Heart right ventricle (tissue), 16 donors: ENCODE measurements around the gene WASL. TPM values are rescaled to one million over a fixed set of nuclear protein-coding genes. Genes with fewer than 3 reads are reported as not detected.

ENCODE experiments used
- ATAC-seq, 8 donors: fragments of 200-7000 bp; cut with Tn5 transposase; one replicate each; pipeline ENCODE4 v1.9.1; 2020; ENCODE audit warnings: mild to moderate bottlenecking in 8 of 8, moderate library complexity in 8 of 8, moderate number of reproducible peaks in 1 of 8
- DNase-seq, 2 donors: peaks; one replicate each; pipeline ENCODE4 v3.0.0-alpha.2; 2020
- H3K27ac ChIP-seq, 10 donors: fragments of 200-600 bp; sonication (generic) in 2 of 10; one replicate each; pipeline versions ENCODE4 v1.5.0 to v1.8.0; 2020 to 2022; ENCODE audit warnings: mild to moderate bottlenecking in 3 of 10
- H3K27me3 ChIP-seq, 7 donors: fragments of 200-600 bp; one replicate each; pipeline ENCODE4 v1.8.0; 2021 to 2022; ENCODE audit warnings: mild to moderate bottlenecking in 2 of 7
- H3K36me3 ChIP-seq, 9 donors: fragments of 200-600 bp; sonication (generic) in 1 of 9; one replicate each; pipeline versions ENCODE4 v1.5.0 to v1.8.0; 2020 to 2022; ENCODE audit warnings: mild to moderate bottlenecking in 2 of 9
- H3K4me1 ChIP-seq, 9 donors: fragments of 200-600 bp; sonication (generic) in 1 of 9; one replicate each; pipeline versions ENCODE4 v1.5.0 to v1.8.0; 2020 to 2022; ENCODE audit warnings: mild to moderate bottlenecking in 4 of 9
- H3K4me3 ChIP-seq, 10 donors: fragments of 200-600 bp; sonication (generic) in 2 of 10; one replicate each; pipeline versions ENCODE4 v1.5.0 to v1.8.0; 2020 to 2022; ENCODE audit warnings: mild to moderate bottlenecking in 7 of 10, moderate library complexity in 2 of 10
- H3K9me3 ChIP-seq, 11 donors: fragments of 200-600 bp in 10 of 11; sonication (generic) in 2 of 11; one replicate each; pipeline versions ENCODE4 v1.5.0 to v1.8.0; 2013 to 2022; ENCODE audit warnings: mild to moderate bottlenecking in 2 of 11, control low read depth in 1 of 11, moderate library complexity in 1 of 11
- CTCF ChIP-seq, 9 donors: fragments of 200-600 bp; sonication (generic) in 2 of 9; IDR thresholded peaks; one replicate each; pipeline versions ENCODE4 v1.5.0 to v1.8.0; 2021 to 2022; ENCODE audit warnings: antibody characterized with exemption in 9 of 9, mild to moderate bottlenecking in 5 of 9, moderate library complexity in 1 of 9
- WGBS, 2 donors: extraction: QIAGEN DNeasy Blood & Tissue Kit; methylation state at CpG; one replicate each; pipeline ENCODE4 v1.1.7; 2013; ENCODE audit warnings: inconsistent platforms in 1 of 2; 5-methylcytosine and 5-hydroxymethylcytosine counted together
- intact Hi-C, 10 donors: fragments of 100-400 bp; cut with DNase I; formaldehyde crosslinking; loops; one replicate each; pipeline versions ENCODE4 v1.11.1 to v1.14.2; 2022
- polyA plus RNA-seq, 2 donors: library from polyadenylated mRNA; stranded (reverse); fragments of 200-250 nt; gene quantifications; one replicate each; pipeline ENCODE4 v1.2.3, GENCODE V29; 2013
- total RNA-seq, 10 donors: library from RNA; stranded (reverse); fragmentation: NEBNext Ultra II Directional in 3 of 10; extraction: Animal tissue kit (Norgen Biotek cat#: 25700) in 3 of 10; gene quantifications; one replicate each; pipeline versions ENCODE4 v1.2.1 to v1.2.4, GENCODE V29; 2021 to 2023
- donor health status: Arrhythmogenic right ventricular cardiomyopathy.
- donor health status: ischemic (EF 13 %, LVEDD 7.1; RV severe dilation, severe dysfunction).
- donor health status: healthy with polysubstance abuse.
- donor health status: DM: no; HTN: yes; CAD: no.
- donor health status: DM: no; HTN: no; CAD: no.
- donor health status: ischemic (EF 25% LVEDD 6.9; RV normal size, moderate dysfunction).
- donor health status: ischemic (EF 25% LVEDD 5.7; RV mildly dilated, moderate dysfunction).
- donor health status: healthy.
- donor health status: DM: yes; HTN: yes; CAD: no.
- donor health status: Ischemic cardiomyopathy.
- donor health status: ischemic (EF 35%, LVEDD 5.7; RV mildly dilated, moderate dysfunction).
- donor health status: nonischemic (EF 11% LVEDD 7.7; RV severe dilation, severe dysfunction).
- donor health status: DM: yes; HTN: yes; CAD: no.
- donor health status: PGD.
- donor health status: ischemic (EF 29% LVEDD 5.4; RV normal size, mild dysfunction).
- donor health status: nonischemic (EF 23%, LVEDD 6.1; RV moderate dilation, normal function).

The WASL gene
- total and polyA plus RNA-seq, 12 donors = 10.7 to 30.0 (median 24.8) TPM

- Histone ChIP-seq H3K4me3 (no peak overlapping the region), H3K27ac (no peak overlapping the region), H3K4me1 (no peaks in the 10 kb centered on the region), H3K27me3 (no peaks in the 10 kb centered on the region), H3K9me3 (no peaks in the 10 kb centered on the region), H3K36me3 (peaks cover 0 to 94% (median 18%) of the 10 kb centered on the region in 9 donors)
- ATAC-seq (no peak), DNase-seq (no peak)
- WGBS, 2 donors = 91 to 92% methylated on average over 3 of the region's 3 CpGs
- intact Hi-C loops = loop anchor here in 5 of 10 donors (5.0 to 10.0 kb wide), 3 partner anchors 49 to 111 kb away; partner anchors contain the start of gene WASL (in 2 of the 5)
- no peak for TF ChIP-seq CTCF (IDR thresholded peaks at IDR 0.05)
These were observed 52.7 kb downstream of the WASL start for GRCh38 chr7:123695944-123696677.

- no peaks in the 10 kb centered on the region for H3K27me3 ChIP-seq
- peaks cover 0 to 99% (median 39%) of the 10 kb centered on the region in 9 donors for H3K36me3 ChIP-seq
- no peak for DNase-seq
- no peak overlapping the region for H3K4me3 ChIP-seq
- intact Hi-C loops = loop anchor here in 3 of 10 donors (10.0 kb wide), 2 partner anchors 52 to 108 kb away; partner anchors contain the start of gene WASL (in 2 of the 3)
- no peaks in the 10 kb centered on the region for H3K9me3 ChIP-seq
- 92 to 94% methylated on average over 6 of the region's 6 CpGs for WGBS, 2 donors
- no peaks in the 10 kb centered on the region for H3K4me1 ChIP-seq
- no peak overlapping the region for H3K27ac ChIP-seq
- ATAC-seq = peak in 4 of 8 donors; percentile 9 to 41 (median 30)
- no peak for TF ChIP-seq CTCF (IDR thresholded peaks at IDR 0.05)
These were observed 56.3 kb downstream of the WASL start for GRCh38 chr7:123692471-123692877.

GRCh38 chr7:123690550-123690949 lies 58.3 kb downstream of the WASL start:
- no peak for TF ChIP-seq CTCF (IDR thresholded peaks at IDR 0.05)
- Histone ChIP-seq H3K4me3 (no peak overlapping the region), H3K4me1 (no peaks in the 10 kb centered on the region), H3K9me3 (no peaks in the 10 kb centered on the region), H3K27me3 (no peaks in the 10 kb centered on the region), H3K36me3 (peaks cover 0 to 98% (median 43%) of the 10 kb centered on the region in 9 donors), H3K27ac (no peak overlapping the region)
- intact Hi-C loops = loop anchor here in 3 of 10 donors (10.0 kb wide), 2 partner anchors 54 to 106 kb away; partner anchors contain the start of gene WASL (in 2 of the 3)
- no peak for ATAC-seq
- WGBS, 2 donors = 96 to 98% methylated on average over 2 of the region's 2 CpGs
- no peak for DNase-seq

GRCh38 chr7:123689250-123689649 lies 59.6 kb downstream of the WASL start:
- no peak for ATAC-seq

More at GRCh38 chr7:123689250-123689649, 59.6 kb downstream of the WASL start:
- 77 to 78% methylated on average over 3 of the region's 3 CpGs for WGBS, 2 donors
- no peaks in the 10 kb centered on the region for H3K27me3 ChIP-seq
- no peaks in the 10 kb centered on the region for H3K4me1 ChIP-seq
- TF ChIP-seq CTCF (IDR thresholded peaks at IDR 0.05) = no peak
- no peak for DNase-seq
- no peaks in the 10 kb centered on the region for H3K9me3 ChIP-seq
- peaks cover 0 to 96% (median 43%) of the 10 kb centered on the region in 9 donors for H3K36me3 ChIP-seq
- no peak overlapping the region for H3K27ac ChIP-seq
- H3K4me3 ChIP-seq = no peak overlapping the region
- intact Hi-C loops = loop anchor here in 3 of 10 donors (5.0 to 10.0 kb wide), 3 partner anchors 56 to 176 kb away; partner anchors contain the start of gene WASL (in 1 of the 3)
